ENCODE measurements around the gene SMS.

Gene SMS

DNA sequence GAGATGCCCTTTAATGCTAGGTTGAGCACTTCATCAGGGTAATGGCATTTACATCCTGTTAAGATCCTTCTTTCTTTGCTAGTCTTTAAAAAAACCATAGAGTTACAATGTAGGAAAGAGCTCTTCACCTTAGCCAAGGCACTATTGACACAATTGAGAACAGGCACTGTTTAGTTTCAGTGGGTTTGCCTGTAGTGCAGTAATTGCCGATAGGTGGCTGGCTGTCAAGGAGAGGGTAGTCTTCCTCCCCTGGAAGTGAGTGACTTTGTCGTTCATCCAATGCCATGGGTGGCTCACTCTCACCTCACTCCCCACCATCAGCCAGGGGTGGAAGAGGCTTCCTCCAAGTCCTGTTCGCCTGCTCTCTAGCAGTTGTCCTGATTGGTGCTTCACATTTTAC lies 34.7 kb downstream of the SMS start:
- in situ Hi-C loops (cut with MboI; ENCODE audit: low sequenced_read_pairs): loop anchor here (25.0 kb wide), 2 partner anchors 212 to 762 kb away; no protein-coding TSS in a partner anchor

GRCh38 chrX:21975812-21976211 lies 35.3 kb downstream of the SMS start:
- in situ Hi-C loops (cut with MboI; ENCODE audit: low sequenced_read_pairs): loop anchor here (25.0 kb wide), 2 partner anchors 211 to 761 kb away; no protein-coding TSS in a partner anchor

- in situ Hi-C loops (cut with MboI; ENCODE audit: low sequenced_read_pairs): loop anchor here (25.0 kb wide), 2 partner anchors 209 to 759 kb away; no protein-coding TSS in a partner anchor
These were observed 37.8 kb downstream of the SMS start for GRCh38 chrX:21978346-21978745.

- in situ Hi-C loops (cut with MboI; ENCODE audit: low sequenced_read_pairs): loop anchor here (25.0 kb wide), 2 partner anchors 205 to 755 kb away; no protein-coding TSS in a partner anchor
These were observed 41.8 kb downstream of the SMS start for GRCh38 chrX:21982311-21982710.

DNA sequence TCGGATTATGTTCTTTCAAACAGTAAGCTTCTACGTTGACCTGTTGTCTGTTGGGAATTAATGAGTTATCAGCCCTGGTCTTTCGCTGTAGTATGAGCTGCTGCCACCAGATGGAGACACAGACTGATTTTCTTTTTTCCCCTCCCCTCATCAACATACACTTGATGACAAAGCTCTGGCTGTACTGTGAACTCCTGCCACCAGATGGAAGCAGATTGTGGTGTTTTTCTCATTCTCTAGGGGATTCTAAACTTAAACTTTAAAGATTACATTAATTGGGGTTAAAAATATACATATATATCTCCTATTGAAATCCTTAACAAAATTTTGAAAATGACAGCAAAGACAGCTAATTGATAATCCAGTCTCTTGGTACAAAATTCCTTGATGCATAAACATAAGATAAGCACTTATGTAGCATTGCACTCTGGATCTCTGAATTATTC lies 44.8 kb downstream of the SMS start:
- in situ Hi-C loops (cut with MboI; ENCODE audit: low sequenced_read_pairs): loop anchor here (25.0 kb wide), 2 partner anchors 202 to 752 kb away; no protein-coding TSS in a partner anchor

GRCh38 chrX:21986596-21986995 lies 46.1 kb downstream of the SMS start:
- in situ Hi-C loops (cut with MboI; ENCODE audit: low sequenced_read_pairs): loop anchor here (25.0 kb wide), 2 partner anchors 201 to 751 kb away; no protein-coding TSS in a partner anchor

GRCh38 chrX:21989384-21989783 lies 48.9 kb downstream of the SMS start:
- in situ Hi-C loops (cut with MboI; ENCODE audit: low sequenced_read_pairs): loop anchor here (25.0 kb wide), 2 partner anchors 198 to 748 kb away; no protein-coding TSS in a partner anchor

DNA sequence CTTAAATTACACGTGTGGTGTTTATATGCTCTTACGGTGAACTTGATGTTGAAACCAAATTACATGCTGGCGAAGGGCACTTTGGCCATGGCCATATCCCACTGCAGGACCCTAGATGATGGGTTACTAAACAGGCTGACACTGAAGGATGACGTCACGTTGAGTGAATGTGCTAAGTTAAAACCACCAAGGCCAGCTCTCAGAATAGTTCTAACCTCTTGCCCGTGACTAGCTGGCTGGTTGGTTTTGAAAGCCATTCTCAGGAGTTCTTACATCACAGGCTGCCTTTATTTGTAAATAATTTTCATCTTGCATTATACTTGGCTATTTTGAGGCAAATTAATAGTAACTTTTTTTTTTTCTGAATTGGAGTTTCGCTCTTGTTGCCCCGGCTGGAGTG lies 50.3 kb downstream of the SMS start:
- in situ Hi-C loops (cut with MboI; ENCODE audit: low sequenced_read_pairs): loop anchor here (25.0 kb wide), 2 partner anchors 196 to 746 kb away; no protein-coding TSS in a partner anchor

DNA sequence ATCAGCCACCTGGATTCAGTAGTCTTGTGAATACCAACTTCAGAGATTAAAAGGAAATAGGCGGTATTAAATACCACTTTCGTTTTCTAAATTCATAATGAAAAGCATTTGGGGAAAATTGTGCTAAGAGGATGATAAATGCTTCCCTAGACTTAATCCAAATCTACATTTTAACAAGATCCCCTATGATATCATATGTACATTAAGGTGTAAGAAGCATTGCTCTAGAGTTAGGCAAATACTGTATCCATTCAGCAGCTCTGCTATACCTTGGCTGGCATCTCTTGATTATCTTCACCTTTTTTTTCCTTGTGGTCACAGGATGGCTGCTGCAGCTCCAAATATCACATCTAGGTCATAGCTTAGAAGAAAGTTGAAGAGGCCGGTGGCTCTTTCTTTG lies 51.0 kb downstream of the SMS start:
- in situ Hi-C loops (cut with MboI; ENCODE audit: low sequenced_read_pairs): loop anchor here (25.0 kb wide), 2 partner anchors 196 to 746 kb away; no protein-coding TSS in a partner anchor

DNA sequence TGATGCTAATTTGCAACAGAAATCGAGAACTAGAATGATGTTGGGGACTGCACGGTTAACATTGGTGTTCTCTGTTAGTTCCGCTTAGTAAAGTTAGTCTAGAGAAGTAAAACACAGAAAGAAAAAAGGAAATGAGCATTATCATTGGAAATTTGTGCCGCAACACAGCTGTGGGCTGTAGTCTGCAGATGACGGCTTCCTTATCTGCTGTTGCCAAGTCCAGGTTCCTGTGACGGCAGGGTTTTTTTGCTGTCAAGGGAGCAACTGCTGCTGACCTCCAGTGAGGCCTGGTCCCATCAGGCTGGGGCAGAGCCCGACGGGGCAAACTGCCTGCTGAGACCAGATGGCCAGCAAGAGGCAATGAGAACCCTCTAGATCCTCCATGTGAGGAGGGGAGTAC lies 52.8 kb downstream of the SMS start:
- in situ Hi-C loops (cut with MboI; ENCODE audit: low sequenced_read_pairs): loop anchor here (25.0 kb wide), 2 partner anchors 194 to 744 kb away; no protein-coding TSS in a partner anchor

DNA sequence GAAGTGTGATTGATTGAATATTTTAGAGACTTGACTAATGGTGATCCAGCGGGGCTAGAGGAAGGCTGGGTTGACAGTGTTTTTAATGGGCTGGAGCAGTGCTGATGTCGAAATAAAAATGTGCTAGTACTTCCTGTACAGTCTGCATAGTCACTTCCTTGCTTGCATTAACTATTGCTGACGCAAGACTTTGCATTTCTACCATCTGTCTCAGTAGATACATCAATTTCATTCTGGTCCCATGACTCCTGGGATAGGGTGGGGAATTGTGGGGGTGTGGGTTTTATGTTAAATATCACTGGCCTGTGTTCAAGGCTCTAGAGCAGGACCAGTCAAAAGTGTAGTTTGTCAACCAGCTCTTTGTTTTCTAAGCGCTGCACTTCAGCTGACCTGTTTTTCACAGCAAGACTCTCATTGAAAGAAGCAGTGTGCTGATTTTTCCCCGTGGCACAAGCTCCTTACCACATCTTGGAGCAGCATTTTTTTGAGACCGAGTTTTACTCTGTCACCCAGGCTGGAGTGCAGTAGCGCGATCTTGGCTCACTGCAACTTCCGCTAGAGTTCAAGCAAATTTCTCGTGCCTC lies 56.5 kb downstream of the SMS start:
- in situ Hi-C loops (cut with MboI; ENCODE audit: low sequenced_read_pairs): loop anchor here (25.0 kb wide), 2 partner anchors 190 to 740 kb away; no protein-coding TSS in a partner anchor

GRCh38 chrX:21998037-21998436 lies 57.5 kb downstream of the SMS start:
- in situ Hi-C loops (cut with MboI; ENCODE audit: low sequenced_read_pairs): loop anchor here (25.0 kb wide), 2 partner anchors 189 to 739 kb away; no protein-coding TSS in a partner anchor

DNA sequence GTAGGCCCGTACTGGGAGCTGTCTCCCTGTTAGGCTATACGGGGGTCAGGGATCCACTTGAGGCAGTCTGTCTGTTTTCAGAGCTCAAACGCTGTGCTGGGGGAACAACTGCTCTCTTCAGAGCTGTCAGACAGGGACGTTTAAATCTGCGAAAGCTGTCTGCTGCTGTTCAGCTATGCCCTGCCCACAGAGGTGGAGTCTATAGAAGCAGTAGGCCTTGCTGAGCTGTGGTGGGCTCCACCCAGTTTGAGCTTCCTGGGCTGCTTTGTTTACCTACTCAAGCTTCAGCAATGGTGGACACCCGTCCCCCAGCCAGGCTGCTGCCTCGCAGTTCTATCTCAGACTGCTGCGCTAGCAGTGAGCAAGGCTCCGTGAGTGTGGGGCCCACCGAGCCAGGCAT lies 64.4 kb downstream of the SMS start:
- in situ Hi-C loops (cut with MboI; ENCODE audit: low sequenced_read_pairs): no loop called here

GRCh38 chrX:22012051-22012450 lies 71.5 kb downstream of the SMS start:
- in situ Hi-C loops (cut with MboI; ENCODE audit: low sequenced_read_pairs): no loop called here

DNA sequence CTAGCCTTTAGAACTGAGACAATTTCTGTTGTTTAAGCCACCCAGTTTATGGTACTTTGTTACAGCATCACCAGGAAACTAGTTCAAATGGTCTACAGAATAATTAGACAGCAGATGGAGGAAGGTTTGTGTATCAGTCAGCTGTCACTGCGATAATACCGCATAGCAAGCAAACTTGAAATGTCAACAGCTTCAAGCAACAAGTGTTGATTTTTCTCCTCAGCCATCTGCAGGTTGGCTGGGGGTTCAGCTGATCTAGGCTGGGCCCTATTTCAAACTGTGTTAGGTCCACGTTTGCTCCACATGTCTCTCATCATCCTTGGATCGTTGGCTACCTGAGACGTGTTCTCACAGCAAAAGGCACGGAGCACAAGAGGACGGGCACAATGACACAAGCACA lies 72.4 kb downstream of the SMS start:
- in situ Hi-C loops (cut with MboI; ENCODE audit: low sequenced_read_pairs): no loop called here

- in situ Hi-C loops (cut with MboI; ENCODE audit: low sequenced_read_pairs): no loop called here
These were observed 74.7 kb downstream of the SMS start for GRCh38 chrX:22015139-22015750.

DNA sequence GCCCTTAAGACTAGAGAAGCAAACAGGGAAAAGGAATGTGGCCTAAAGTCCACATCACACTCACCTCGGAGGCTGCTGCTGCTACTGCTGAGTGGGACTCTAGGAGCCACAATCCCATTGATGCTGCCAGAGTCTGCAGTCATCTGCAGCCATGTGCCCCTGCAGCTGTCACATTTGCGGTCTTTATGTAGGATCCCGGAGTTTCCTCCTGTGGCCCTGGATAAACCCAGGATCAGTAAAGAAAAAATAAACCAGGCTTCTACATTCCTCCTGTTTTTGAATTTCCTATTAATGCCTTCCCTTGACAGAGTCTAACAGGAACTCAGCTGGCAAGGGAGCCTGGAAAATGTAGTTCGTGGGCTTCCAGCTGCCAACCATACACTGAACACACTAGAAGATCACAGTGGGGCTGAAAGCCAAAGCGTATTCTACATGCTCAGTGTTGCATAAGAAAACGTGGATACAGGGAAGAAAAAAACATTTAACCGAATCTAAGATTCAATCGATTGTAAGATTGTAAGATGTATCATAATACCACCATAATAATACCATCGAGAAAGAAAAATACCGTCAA lies 81.3 kb downstream of the SMS start:
- in situ Hi-C loops (cut with MboI; ENCODE audit: low sequenced_read_pairs): no loop called here

- in situ Hi-C loops (cut with MboI; ENCODE audit: low sequenced_read_pairs): no loop called here
These were observed 84.1 kb downstream of the SMS start for GRCh38 chrX:22024577-22024976.

DNA sequence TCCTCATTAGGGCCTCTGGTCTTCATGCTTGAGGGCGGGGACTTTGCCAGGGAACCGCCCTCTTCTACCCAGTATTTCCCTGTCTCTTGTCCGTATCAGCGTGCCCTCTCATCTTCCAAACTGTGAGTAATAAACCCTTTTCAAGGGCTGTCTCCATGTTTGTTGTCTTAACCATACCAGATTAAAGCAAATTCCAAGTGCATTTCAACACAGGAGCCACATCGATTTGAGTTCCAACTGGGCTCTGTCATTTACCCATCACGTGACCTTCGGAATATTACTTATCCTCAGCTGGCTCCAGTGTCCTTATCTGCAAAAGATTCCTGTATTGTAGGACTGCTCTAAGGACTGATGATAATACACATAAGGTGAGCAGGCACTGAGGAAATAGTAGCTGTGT lies 85.2 kb downstream of the SMS start:
- in situ Hi-C loops (cut with MboI; ENCODE audit: low sequenced_read_pairs): no loop called here

DNA sequence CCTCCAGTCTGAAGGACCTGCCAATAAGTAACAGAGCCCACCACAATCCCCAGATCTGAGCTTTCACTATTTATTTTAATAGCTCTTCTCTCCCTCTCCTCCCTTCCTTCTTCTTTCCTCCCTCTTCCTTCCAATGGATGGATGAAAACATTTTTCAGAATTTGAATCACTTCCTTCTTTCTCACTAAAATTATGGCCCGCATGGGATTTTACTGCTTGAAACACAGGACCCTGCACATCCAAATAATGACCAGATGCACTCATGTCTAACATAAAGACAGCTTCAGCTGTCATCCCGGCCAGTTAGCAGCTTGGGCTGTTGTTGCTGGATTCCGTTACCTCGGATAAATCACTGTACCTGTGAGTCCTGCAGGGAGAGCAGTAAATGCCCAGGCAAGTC lies 86.2 kb downstream of the SMS start:
- in situ Hi-C loops (cut with MboI; ENCODE audit: low sequenced_read_pairs): no loop called here

DNA sequence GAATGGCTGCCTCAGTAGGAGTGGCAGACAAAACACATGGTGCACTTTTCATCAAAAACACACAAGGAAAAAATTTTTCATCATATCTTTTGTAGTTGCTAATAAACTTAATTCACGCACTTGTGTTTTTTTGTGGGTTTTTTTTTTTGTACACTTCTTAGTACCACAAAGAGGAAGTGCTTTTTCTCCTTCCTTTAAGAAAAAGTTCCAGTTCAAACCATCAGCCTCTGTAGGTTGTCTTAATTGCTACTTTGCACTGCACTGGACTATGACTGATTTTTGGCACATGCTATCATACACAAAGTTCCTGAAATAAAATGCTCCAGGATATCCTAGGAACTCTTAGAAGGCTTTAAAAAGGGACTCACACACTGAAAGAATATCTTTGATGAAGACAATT lies 91.6 kb downstream of the SMS start, which contains the start of gene PHEX:
PHEX (plus strand) TSS at position 242 of the 400 bp plus-strand sequence. CDS start 681 bp downstream, outside the sequence.
- in situ Hi-C loops (cut with MboI; ENCODE audit: low sequenced_read_pairs): no loop called here

All from HL-60/S4 treated with retinoic acid at 250 ng/mL for 4 days and 3 days (cell line).